Stimulated activated CD8-positive, alpha-beta memory T cell treated with anti-CD3 and anti-CD28 coated beads, Interleukin-2, amount 100 ng/mL, for 1 hour (primary cell): Measurements from ENCODE around the gene GOLGA3.
"Not testable (repeated sequence)": the region's sequence is repeated elsewhere in the genome, so short reads cannot be mapped to it uniquely, and the experiment has no call there.

Experiments
- DNase-seq, 2 donors: peaks; one replicate each; pipeline ENCODE4 v3.0.0-alpha.2; 2020; ENCODE audit warnings: low read depth in 2 of 2

GOLGA3 gene

DNA sequence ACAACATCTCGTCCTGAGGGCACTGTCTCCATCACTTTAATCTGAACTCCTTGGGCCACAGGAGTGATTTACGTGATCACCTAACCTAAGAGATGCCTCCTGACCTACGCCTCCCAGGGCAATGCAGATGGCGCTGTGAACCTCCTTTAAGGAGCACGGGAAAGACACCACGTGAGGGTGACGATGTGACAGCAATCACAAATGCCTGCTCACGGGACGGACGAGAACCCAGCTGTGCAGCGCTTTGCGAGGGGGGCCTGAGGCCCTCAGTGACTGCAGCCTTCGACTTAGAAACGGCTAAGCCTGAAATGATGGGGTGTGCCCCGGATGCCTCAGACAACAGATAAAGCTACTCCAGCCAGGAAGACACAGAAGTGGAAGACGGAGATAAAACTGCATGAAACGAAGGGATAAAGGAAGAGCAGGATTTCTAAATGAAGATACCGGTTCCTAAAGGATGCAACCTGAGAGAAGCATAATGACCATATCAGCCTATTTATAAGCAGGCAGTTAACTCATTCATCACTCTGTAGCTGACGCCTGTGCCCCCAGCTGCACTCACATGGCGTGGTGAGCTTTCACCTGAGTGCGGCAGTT lies 13.9 kb upstream of the GOLGA3 start:
- no peak for DNase-seq

DNA sequence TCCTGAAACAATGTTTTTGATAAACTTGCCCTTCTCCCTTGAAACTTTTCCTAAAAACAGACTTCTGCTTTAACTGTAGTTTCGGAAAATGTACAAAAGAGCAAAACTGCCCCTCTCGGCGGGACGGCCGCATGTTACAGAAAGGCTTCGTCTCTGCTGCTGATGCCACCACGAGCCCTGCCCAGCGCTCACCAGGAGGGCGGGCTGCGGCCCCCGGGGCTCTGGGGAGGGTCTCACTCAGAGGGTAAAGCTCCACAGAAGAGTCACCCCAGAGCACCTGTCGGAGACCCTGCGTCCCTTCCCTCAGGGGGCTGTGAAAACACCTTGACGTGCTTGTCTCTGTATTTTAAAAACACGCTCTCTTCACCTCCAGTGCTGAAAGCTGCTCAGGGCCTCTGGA lies 12.5 kb upstream of the GOLGA3 start:
- DNase-seq = no peak

DNA sequence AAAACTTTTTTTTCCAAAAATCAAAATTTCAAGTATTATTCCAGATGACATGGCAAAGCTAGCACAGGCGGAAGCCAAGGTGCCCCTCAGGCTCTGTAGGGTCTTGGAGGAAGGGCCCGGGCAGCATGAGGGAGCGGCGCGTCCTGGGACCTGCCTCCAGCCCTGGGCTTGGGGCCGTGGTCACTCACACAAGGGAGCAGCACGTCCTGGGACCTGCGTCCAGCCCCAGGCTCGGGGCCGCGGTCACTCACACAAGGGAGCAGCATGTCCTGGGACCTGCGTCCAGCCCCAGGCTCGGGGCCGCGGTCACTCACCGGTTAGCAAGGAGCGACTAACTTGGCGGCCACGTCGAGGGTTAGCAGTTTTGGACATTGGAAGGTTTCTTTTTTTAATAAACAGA lies 11.9 kb upstream of the GOLGA3 start:
- no peak for DNase-seq

DNA sequence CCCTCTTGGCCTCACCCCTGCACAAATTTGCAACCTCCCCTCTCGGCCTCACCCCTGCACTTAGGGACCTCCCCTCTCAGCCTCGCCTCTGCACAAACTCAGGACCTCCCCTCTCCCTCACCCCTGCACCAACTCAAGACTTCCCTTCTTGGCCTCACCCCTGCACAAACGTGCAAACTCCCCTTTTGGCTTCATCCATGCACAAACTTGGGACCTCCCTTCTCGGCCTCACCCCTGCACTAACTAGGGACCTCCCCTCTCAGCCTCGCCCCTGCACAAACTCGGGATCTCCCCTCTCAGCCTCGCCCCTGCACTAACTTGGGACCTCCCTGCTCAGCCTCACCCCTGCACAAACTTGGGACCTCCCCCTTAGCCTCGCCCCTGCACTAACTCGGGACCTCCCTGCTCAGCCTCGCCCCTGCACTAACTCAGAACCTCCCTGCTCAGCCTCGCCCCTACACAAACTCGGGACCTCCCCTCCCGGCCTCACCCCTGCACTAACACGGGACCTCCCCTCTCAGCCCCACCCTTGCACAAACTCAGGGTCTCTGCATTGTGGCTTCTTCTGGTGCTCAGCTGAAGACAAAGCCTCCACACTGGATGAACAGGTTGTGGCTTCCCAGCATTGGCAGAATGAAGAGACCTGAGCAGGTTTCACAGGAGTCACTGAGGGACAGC lies 11.0 kb upstream of the GOLGA3 start:
- DNase-seq = no peak

DNA sequence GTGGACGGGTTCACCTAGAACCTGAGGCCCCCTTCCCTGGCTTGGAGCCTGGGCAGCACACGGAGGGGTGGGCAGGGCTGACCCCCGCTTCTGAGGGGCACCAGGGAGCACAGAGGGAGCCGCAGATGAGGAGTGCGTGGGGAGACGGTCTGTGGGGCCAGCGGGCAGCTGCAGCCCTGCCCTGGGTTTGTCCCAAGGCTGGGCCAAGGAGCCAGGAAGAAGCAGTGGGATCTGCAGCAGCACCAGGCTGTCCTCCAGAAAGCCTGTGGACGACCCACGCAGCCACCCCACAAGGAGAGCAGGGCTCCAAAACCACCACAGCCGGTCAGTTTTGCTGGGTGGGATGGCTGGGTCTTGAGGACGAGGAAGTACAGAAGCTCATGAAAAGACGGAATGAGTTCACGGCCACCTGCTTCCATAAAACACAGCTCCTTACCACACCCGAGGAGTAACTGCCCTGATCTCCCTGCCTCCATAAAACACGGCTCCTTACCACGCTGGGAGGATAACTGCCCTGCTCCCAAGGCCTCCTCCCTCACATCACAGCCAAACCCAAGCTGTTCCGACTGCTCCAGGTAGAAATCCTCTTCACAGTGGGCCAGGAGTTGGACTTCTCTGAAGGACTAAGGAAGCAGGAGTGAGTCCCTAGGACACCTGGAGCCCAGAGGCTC lies 9.9 kb upstream of the GOLGA3 start:
- DNase-seq = no peak

DNA sequence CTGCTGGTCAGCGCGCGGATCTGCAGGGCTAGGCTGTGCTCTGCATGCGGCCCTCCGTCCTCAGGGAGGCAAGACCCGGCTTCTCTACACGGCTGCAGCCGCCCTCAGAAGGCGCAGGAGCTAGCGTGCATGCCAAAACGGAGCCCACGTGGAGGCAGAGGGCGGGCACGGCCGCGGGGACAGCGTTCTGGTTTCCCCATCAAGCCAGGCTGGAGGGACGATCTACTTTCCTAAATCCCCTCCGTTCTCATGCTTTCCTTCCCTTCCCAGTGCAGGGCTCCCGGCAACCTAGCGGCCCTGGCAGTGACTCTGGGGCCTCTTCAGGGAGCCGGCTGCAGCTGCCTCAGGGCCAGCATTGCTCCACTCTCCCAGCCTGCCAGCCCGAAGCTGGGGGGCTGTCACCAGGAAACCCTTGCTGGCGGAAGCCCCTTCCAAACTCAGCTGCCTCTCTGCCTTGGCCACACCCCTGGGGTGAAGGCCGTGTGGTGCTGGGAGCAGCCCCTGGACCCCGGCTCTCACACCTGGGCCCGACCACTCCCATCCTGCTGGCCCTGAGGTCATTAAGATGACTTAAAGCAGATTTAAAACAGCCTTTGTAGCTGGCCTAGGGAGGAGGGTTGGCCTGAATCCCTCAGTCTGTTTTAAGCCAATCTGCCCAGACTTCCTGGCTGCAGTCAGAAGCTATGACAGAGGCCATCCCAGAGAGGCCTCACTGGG lies 9.2 kb upstream of the GOLGA3 start:
- DNase-seq = no peak

DNA sequence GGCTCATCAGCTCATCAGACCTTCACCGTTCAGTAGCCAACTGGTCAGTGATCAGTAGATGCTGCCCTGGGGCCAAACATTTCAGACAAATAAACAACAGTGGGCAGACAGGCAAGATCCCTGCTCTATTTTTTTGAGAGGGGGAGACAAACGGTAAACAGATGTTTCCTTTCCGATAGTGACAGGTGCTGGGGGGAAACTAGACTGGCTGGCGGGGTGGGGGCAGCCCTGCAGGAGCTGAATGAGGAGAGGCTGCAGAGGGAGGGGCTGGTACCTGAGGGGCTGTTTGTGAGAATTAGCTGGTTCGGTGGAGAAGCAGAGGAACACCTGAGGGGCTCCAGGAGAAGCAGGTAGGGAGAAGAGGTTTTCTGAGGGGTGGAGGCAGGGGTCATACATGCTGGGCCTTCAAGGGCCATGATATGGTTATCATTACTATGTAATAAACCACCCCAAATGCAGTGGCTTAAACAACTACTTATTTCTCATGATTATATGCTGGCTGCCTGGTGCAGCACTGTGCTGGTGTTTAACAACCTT lies 8.2 kb upstream of the GOLGA3 start:
- DNase-seq = no peak

DNA sequence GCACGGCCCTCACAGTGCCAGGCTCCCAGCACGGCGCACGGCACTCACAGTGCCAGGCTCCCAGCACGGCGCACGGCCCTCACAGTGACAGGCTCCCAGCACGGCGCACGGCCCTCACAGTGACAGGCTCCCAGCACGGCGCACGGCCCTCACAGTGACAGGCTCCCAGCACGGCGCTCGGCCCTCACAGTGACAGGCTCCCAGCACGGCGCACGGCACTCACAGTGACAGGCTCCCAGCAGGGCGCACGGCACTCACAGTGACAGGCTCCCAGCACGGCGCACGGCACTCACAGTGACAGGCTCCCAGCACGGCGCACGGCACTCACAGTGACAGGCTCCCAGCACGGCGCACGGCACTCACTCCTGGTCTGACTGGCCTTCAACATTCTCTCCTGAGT lies 7.6 kb upstream of the GOLGA3 start:
- DNase-seq = not testable (repeated sequence)

DNA sequence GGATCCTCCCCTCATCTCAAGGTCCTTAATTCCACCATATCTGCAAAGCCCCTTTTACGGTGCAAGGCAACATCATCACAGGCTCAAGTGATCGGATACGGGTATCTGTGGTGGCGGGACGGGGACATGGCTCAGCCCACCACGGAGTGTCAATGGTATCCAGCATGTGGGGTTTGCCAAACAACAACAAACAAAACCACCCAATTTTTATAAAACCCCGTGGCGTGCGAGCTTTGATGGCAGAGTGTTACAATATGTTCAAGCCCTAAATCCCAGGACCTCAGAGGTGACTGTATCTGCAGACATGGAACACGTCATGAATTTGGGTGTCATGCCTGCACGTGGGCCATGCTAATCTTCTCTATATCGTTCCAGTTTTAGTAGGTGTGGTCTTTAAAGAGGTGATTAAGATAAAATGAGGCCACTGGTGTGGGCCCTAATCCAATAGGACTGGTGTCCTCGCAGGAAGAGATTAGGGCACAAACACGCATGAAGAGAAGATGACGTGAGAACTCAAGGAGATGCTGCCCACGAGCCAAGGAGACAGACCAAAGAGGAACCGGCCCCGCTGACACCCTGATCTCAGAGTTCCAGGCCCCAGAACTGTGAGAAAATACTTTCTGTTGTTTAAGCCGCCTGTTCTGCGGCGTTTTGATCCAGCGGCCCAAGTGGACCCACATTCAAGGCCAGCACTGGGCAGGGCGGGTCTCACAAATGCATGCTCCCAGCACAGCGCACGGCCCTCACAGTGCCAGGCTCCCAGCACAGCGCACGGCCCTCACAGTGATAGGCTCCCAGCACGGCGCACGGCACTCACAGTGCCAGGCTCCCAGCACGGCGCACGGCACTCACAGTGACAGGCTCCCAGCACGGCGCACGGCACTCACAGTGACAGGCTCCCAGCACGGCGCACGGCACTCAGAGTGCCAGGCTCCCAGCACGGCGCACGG lies 6.7 kb upstream of the GOLGA3 start:
- DNase-seq = no peak

DNA sequence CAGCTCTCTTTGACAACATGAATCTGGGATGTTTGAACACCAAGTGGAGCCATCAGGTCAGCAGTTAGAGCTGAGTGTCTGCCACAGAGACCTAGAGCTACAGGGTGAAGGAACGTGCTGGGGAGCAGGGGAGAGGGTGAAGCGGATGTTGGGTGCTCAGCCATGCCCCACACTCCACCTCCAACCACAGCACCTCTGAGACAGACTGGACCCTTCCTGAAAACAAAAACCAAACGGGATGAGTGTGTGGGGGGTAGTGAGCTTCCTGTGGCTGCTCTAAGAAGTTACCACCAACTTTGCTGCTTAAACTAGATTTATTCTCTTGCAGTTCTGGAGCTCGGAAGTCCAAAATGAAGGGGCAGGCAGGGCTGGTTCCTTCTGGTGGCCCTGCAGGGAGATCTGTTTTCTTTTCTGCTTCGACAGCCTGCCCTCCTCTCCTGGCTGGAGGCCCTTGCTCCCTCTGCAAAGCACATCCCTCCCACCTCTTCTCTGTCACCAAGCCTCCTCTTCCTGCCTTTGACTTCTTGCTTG lies 5.6 kb upstream of the GOLGA3 start:
- DNase-seq = no peak

DNA sequence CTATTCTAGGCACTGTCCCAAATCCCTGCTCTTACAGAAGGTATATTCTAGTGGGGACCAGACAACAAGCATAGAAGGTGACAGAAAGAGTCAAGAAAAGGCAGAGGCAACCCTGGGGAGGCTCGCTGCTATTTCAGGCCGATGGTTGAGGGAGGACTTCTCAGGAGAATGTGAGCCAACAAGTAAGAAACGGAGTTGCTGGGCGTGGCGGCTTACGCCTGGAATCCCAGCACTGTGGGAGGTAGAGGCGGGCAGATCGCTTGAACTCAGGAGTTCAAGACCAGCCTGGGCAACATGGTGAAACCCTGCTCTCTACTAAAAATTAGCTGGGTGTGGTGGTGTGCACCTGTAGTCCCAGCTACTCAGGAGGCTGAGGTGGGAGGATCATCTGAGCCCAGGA lies 4.7 kb upstream of the GOLGA3 start:
- no peak for DNase-seq

DNA sequence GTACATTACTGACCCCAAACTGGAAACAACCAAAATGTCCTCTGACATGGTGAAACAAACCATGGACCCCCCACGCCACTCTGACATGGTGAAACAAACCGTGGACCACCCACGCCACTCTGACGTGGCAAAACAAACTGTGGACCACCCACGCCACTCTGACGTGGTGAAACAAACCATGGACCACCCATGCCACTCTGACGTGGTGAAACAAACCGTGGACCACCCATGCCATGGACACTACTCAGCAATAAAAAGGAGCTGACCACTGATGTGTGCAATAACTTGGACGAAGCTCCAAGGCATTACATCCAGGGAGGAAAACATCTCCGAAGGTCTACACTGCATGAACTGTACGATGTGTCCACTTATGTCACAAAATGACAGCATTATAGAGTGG lies 3.1 kb upstream of the GOLGA3 start:
- DNase-seq = no peak

DNA sequence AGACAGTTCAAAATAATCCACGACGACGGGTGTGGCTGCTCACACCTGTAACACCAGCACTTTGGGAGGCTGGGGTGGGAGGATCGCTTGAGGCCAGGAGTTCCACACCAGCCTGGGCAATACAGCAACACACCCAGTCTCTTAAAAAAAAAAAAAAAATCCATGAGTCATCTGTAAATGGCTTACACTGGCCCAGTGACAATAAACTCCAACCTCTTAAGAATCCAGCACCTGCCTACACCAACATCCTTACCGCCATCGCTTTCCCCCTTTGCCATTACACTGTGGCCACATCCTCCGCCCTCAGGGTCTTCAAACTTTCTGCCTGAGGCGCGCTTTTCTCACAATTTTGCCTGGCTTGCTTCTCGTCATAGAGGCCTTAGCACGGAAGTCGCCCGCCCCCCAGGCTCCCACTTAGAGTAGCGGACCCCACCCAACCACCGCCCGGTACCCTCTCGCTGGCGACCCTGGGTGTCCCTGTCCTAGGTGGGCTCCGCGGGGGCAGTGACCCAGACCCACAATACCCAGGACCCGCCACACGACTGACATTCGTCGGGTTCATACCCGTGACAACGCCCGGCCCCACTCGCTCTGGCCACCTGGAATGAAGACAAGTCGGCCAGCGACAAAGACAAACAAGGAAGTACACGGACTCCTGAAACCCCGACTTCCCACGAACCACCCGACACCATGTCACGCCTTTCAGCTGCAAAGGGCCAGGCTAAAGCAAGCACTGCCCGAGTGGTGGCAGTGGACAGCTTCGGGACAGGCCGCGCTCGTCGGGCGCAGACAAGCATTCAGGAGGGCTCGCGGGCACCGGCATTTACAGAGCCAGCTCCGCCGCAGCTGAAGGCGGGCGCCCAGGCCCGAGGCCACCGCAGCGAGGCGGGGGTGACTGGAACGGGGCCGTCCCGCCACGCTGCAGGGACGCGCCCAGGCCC lies 636 bp downstream of the GOLGA3 start:
- no peak for DNase-seq

DNA sequence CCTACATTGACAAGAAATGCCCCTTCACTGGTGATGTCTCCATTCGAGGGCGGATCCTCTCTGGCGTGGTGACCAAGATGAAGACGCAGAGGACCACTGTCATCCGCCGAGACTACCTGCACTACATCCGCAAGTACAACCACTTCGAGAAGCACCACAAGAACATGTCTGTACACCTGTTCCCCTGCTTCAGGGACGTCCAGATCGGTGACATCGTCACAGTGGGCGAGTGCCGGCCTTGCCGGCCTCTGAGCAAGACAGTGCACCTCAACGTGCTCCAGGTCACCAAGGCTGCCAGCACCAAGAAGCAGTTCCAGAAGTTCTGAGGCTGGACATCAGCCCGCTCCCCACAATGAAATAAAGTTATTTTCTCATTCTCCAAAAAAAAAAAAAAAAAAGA lies 2.8 kb downstream of the GOLGA3 start:
- DNase-seq = no peak

DNA sequence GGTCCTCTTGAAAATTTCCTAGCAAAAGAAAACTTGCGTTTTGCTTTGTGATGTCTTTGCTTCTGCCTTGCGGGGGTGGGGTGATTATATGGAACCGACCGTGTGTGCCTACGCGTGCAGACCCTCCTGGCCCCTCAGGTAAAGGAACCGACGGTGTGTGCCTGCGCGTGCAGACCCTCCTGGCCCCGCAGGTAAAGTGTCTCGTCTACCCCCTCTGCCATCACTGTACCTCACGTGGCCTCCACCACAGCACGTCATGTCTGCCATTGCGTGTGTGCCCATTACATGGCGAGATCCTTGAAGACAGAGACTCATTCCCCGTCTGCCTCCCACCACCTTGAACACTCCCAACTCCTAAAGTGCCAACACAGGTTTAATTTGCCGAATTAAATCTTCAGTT lies 3.6 kb downstream of the GOLGA3 start:
- no peak for DNase-seq

DNA sequence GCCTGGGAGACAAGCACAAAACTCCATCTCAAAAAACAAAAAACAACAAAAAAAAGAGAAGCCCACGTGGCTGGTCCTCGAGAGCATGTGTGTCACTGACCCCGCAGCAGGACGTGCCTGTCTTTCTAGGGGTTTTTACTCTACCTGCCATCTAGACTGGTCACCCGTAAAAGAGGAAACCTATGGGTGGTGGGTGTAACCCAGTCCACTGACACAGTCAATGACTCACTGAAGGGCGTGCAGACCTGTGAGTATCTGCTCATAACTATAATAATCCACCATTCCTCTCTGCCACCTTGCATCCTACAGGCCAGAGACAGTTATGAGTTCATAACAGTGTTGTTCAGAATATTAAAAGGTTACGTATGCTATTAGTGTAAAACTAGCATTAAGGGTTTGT lies 4.6 kb downstream of the GOLGA3 start:
- no peak for DNase-seq

DNA sequence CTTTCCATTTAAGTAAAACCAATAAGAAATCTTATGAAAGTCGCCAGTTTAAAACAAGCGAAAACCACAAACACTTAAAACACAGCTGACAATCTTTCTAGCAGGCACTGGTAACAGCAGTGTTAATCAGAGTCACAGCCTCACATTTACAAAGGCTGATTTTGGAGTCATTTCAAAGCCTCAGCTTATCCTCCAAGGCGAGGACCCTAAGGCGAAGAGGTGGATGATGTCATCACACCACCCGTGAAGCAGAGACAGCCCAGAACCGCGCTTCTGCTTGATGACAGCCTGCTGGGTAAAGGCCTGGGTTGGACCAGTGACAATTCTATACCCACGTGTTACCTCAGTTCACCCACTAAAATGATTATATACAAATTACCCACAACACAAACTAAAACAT lies 10.1 kb downstream of the GOLGA3 start:
- no peak for DNase-seq

DNA sequence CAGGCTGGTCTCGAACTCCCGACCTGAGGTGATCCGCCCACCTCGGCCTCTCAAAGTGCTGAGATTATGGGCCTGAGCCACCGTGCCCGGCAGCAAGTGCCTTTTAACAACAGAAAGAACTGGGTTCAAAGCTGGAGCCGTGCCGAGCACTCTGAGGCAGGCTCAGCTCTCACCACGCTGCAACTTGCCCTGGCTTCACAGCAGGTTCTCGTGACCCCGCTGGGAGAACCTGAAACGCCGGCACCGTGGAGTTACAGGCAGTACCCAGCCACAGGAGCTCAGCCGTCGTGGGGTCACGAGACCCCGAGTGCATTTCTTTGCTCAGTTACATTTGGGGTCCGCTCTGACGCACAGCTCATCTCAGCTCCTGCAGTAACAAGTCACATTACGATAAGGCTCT lies 14.4 kb downstream of the GOLGA3 start:
- no peak for DNase-seq

DNA sequence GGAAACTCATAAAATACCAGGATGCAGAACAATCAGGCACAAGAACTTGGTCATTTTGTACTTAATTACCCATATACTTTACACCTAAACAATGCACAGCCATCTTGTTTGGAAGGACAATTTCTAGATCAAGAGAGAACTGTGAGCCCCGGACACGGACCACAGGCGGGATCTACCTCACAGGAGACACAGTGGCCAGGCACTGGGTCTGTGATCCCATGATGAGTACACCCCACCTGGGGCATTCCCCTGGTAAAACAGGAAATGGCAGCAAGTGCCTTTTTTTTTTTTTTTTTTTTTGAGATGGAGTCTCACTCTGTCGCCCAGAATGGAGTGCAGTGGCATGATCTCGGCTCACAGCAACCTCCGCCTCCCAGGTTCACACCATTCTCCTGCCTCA lies 15.2 kb downstream of the GOLGA3 start:
- no peak for DNase-seq
